GM12875 (cell line): Measurements from ENCODE around the gene TFCP2L1.

Experiments
- H3K4me3 ChIP-seq: one replicate; pipeline ENCODE4 v1.5.1; 2011; ENCODE audit warnings: low read depth, low read length, control low read depth
- TF ChIP-seq, protein P1 (sequence below): IDR thresholded peaks from 2 replicates; pipeline ENCODE4 v1.5.1; 2011; ENCODE audit warnings: low read depth, mild to moderate bottlenecking, control low read depth, inconsistent platforms, low read length, moderate library complexity, borderline replicate concordance; ENCODE audit not compliant: insufficient read depth

The TFCP2L1 gene

DNA sequence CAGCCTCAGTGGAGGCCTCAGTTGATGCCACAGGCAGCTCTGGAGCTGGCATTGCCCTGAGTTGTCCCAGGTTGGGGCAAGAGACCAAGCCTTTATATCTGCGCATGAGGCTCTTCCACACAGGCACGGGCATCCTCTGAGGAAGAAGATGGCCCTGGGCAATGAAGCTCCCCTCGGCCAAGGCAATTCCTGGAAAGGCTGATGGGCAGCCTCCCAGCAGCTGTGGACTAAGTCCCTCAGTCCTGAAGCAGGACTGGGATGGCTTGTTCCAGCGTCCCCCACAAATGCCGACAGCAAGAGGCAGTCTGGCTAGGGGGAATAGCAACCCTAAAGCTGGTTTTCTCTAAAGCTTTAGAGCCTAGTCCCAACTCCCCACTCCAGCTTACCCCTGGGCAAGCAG, 90.0 kb downstream of the TFCP2L1 start:
- H3K4me3 ChIP-seq: no peak overlapping the region

DNA sequence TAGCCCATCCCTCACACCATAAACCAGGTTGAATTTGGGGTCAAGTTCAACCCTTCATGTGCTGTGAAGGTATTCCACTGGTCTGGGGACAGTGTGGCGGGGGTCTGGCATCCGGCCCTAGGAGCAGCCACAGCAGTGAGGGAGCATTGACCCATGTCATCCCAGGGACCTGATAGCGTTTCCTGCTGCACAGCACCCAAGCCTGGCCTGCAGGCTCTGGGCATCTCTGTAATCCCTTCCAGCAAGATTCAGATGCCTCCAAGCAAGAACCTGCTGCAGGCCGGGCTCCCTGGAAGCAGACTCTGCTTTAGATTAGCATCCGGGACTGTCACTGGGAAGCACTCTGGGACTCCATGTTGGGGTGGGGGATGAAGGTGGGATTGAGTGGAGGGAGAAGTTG, 90.4 kb downstream of the TFCP2L1 start:
- no peak overlapping the region for H3K4me3 ChIP-seq
- TF ChIP-seq, protein P1, sequence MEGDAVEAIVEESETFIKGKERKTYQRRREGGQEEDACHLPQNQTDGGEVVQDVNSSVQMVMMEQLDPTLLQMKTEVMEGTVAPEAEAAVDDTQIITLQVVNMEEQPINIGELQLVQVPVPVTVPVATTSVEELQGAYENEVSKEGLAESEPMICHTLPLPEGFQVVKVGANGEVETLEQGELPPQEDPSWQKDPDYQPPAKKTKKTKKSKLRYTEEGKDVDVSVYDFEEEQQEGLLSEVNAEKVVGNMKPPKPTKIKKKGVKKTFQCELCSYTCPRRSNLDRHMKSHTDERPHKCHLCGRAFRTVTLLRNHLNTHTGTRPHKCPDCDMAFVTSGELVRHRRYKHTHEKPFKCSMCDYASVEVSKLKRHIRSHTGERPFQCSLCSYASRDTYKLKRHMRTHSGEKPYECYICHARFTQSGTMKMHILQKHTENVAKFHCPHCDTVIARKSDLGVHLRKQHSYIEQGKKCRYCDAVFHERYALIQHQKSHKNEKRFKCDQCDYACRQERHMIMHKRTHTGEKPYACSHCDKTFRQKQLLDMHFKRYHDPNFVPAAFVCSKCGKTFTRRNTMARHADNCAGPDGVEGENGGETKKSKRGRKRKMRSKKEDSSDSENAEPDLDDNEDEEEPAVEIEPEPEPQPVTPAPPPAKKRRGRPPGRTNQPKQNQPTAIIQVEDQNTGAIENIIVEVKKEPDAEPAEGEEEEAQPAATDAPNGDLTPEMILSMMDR: no peak

More for the DNA sequence above, 90.0 kb downstream of the TFCP2L1 start:
- TF ChIP-seq, protein P1: no peak

DNA sequence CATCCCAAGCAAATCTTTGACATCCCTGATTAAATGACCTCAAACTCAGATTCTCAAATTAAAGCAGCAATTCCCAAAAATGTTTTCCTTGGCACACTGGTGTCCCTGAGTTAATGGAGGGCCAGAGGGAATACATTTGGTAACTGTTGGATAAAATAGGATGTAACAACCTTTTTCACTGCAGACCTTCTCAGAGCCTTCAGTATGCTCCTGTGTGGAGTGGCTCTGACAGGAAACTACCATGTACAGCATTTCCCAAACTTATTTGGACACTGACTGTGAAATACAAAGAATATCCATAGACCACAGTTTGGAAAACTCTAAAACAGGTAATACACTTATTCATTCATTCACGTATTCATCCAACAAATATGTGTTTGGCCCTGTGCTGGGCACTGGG, 91.8 kb downstream of the TFCP2L1 start:
- TF ChIP-seq, protein P1: no peak
- H3K4me3 ChIP-seq: no peak overlapping the region

DNA sequence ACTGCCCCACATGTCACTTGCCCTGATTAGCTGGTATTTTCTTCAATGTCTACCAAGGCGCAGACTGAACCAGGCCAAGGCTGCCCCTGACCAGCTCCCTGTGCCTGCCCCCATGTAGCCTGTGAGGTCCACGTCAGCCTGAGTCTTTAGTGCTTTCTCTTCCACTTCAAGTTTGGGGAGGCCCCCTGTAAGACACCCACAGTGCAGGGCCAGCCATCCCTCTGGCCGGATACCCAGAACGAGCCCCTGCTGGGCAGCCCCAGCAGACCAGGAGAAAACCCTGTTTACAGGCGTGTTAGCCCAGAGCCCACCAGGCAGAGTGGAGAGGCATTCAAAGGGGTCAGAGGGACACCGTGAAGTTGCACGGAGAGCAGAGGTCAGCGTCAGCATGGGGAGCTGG, 92.4 kb downstream of the TFCP2L1 start:
- H3K4me3 ChIP-seq: no peak overlapping the region
- TF ChIP-seq, protein P1: no peak

DNA sequence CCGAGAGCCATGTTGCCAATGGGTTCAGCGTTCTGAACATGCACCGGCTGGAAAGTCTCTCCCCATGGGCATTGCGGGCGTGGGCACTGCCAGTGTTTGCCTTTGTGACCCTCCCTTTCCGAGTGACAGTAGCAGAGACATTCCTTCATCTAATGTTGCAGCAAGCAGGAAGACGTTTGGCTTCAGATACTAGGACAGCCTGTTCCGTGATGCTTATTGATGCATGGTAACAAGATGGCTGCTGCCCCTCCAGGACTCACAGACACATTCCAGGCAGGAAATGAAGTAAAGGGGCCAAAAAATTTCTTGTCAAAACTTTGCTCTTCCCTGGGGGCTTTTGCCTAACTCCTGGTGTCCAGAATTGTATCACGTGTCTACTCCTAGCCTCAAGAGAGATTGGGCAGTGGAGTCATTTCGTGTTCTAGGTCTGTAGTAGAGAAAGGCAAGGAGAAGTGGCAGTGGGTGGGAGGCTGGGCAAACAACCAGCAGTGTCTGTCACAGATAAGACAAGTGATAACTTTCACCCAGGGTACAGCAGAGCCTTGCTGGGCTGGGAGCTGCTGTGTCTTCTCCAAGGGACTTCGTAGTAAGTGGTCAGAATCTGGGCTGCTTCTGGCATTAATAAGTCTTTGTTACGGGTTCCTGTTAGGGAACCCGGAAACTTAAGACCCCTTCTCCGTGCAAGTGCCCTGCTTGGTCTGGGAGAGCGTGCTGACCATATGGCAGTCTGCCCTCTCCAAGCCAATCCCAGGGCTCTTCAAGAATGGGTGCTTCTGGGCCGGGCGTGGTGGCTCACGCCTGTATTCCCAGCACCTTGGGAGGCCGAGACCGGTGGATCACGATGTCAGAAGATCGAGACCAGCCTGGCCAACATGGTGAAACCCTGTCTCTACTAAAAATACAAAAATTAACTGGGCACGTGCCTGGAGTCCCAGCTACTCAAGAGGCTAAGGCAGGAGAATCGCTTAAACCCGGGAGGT, 93.5 kb downstream of the TFCP2L1 start:
- H3K4me3 ChIP-seq: no peak overlapping the region
- TF ChIP-seq, protein P1: no peak

DNA sequence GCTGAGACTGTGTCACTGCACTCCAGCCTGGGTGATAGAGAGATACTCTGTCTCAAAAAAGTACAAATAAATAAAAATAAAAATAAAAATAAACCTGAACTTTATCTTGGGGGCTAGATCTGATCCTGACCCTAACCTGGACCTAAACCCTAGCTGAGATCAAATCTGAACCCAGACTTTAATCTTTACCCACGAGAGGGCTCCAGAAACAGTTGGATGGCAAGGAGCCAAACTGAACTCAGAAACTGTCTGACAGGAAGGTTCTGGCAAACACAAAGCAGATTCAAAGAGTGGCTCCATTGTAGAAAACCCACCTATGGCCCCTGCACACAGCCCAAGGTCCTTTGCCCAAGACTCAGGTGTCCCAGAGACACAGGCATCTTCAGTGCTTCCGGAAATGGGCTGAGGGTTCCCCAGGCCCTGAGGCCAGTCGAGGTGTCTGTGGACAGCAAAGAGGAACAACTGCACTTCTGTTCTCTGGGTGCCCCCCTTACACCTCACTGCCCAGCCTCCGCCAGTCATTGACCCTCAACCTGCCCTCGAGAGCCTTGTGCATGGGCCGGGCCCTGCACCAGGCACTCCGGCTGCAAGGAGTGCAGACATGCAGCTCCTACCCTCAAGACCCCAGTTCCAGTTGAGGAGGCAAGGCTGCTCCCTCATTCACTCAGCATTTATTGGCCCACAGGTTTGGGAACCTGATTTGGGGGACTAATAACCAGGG, 95.2 kb downstream of the TFCP2L1 start:
- TF ChIP-seq, protein P1: no peak
- H3K4me3 ChIP-seq: no peak overlapping the region
